ENCODE measurements around the gene AJAP1.

DNA sequence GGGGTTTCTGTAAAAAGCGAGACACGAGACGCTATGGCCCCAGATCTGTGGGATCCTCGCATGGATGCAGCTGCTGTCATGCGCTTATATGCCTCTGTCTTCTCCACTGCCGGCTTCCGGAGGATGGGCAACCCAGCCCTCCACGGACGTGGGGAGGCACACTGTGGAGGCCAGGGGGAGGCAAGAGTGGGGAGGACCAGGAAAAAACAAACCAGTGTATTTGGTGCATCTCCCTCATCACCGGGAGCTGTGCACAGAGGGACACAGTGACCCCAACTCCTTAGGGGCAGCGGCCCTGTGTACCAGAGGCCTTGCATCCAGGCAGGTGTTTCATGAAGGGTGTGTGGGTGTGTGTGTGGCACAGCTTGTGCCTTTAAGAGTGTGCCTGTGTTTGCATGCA, 95.0 kb downstream of the AJAP1 start:
- TF ChIP-seq, protein P1, sequence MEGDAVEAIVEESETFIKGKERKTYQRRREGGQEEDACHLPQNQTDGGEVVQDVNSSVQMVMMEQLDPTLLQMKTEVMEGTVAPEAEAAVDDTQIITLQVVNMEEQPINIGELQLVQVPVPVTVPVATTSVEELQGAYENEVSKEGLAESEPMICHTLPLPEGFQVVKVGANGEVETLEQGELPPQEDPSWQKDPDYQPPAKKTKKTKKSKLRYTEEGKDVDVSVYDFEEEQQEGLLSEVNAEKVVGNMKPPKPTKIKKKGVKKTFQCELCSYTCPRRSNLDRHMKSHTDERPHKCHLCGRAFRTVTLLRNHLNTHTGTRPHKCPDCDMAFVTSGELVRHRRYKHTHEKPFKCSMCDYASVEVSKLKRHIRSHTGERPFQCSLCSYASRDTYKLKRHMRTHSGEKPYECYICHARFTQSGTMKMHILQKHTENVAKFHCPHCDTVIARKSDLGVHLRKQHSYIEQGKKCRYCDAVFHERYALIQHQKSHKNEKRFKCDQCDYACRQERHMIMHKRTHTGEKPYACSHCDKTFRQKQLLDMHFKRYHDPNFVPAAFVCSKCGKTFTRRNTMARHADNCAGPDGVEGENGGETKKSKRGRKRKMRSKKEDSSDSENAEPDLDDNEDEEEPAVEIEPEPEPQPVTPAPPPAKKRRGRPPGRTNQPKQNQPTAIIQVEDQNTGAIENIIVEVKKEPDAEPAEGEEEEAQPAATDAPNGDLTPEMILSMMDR (conservative IDR thresholded peaks at IDR 0.05): no peak
- TF ChIP-seq ZFX (IDR thresholded peaks at IDR 0.05): no peak
